GM19328 (cell line): ENCODE data around the gene COL6A1.

ENCODE experiments used
- ATAC-seq: cut with Tn5 transposase; IDR thresholded peaks from one replicate; pipeline ENCODE4 v1.9.1; 2021; ENCODE audit warnings: mild to moderate bottlenecking, moderate library complexity; ENCODE audit not compliant: unreplicated experiment

The COL6A1 gene

DNA sequence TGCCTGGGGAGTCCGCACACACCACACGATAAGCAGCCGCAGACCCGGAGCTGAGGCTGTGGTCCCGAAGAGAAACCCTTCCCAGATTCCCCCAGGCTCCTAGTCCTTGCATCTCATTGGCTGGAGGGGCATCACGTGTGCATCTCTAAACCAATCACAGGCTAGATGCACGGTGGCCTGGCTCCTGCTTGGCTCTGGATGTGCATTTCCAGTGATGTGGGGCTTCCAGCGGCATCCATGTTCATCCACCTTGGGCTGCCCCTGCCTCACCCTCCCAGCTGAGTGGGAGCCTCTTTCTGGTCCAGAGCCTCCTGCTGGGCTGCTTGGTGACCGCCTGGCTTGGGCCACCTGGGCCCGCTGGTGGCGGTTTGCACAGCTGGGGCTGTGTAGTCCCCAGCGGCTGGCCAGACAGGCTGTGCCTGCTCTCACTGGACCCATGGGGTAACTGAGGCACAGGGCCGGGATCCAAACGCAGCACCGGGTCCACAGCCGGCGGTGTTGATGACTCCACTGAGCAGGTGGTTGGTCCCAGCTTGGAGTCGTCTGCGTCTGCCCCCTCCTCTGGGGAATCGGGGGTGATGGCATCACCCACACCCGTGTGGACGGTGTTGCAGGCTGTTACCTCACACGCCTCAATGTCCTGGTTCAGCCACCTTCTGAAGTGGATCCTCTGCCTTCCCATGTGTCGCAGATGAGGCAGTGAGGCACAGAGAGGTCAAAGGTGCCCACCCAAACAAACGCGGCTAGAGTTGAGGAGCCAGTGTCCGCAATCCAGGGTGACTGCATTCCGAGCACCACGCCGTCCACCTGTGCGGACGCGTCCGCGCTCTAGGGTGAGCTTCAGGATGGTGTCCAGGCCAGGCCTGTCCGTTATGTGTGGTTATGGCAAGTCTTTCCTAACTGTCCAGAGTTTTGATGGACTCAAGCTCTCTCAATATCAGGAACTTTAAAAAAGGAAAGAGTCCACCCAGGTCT is 41.3 kb downstream of the COL6A1 start:
- no peak for ATAC-seq

DNA sequence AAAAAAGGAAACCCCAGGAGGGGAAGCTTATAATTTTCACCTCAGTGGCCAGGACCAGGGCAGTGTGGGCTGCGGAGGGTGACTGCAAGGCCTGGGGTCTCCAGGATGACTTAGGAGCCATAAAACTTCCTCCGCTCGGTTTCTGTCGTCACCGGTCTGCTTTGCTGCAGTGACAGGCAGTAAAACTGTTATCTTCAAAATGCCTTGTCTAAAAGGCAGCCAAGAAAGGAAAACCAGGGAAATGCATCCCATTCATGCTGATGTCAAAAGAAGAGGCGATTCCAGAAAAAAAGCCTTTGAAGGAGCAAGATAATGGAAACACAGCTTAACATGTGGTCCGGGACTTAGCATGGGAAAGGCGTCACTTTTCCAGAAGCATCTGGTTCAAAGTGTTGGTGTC is 42.0 kb downstream of the COL6A1 start:
- no peak for ATAC-seq

DNA sequence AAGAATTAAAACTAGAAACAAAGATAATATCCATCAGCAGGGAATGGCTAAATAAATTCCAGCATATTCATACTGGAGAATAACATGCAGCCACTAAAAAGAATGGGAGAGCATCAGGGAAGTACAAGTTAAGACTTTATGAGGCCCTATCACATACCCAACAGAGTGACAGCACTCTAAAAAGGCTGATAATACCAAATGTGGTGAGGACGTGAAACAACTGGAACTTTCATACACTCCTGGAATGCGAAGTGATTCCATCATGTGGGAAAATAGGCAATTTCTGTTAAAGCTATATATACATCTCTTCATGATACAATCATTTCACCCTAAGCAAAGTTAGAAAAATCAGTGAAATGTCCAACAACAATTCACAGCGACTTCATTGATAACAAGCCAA is 42.6 kb downstream of the COL6A1 start:
- no peak for ATAC-seq

DNA sequence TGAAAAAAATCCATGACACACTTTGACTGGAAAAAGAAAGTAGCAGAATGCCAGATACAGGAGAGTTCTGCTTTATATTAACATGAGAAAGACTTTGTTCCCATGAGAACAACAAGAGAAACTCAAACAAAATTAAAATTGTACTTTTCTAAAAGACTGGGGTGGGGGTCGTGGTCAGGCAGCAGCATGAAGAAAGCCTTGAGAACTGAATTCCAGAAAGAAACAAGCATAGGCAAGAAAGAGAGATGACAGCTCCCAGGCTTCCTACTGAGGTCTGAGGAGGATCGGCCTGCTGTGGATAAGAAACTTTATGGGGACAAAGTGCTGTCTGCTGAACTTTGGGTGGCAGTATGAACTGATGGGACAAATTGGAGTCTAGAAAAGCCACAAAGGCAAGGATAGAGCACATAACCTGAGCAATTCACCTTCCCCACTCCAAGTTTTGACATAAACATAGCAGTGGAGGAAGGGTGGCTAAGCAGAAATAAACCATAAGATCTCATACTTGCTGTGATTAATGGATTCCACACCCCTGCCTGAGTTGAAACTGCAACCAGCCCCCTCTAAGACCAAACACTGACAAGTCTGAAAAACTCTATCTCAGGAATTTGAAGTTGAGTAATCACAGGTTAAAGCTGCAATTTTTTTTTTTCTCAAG is 43.7 kb downstream of the COL6A1 start:
- no peak for ATAC-seq

DNA sequence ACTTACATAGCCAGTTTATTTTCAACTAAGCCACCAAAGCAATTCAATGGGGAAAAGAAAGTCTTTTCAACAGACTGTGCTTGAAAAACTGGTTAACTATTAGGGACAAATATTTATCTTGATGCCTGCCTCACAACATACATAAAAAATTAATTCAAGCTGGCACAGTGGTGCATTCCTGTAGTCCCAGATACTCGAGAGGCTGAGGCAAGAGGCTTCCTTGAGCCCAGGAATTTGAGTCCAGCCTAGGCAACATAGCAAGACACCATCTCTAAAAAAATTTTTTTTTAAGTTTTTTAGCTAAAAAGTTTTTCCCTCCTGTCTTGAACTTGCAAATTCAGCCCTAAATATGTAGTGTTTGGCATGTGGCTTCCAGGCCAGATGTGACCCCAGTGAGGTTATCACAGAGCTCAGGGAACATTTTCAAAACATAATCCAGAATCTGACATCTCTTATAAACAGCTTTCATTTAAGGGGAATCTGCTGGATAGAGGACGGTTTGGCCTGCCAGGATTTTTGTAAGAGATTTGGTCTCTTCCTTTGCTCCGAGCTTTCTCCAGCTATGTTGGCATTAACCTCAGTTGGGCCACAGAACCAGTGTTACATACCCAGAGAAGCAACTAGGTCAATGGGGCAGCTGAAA is 46.4 kb downstream of the COL6A1 start:
- no peak for ATAC-seq

DNA sequence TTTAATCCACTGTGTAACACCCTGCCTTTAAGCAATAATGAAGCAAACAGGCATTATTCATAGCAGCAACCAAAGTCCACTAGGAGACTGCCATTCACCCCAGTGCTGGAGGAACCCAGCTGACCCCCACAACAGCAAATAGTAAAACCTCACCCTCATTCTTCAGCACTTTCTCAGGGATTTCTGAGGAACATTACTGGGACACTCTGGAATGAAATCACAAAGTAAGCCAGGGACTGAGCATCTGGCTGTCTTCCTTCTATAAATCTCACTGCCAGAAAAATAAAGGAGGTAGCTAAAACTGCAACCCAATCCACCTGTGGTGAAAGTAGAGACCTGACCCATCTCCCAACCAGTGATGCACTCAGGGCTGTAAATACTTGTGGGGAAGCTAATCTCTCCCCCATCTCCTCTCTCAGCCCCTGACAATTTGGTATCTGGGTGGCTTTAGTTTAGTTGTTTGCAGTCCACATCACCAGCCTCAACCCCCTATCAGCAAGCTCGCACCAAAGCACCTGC is 47.1 kb downstream of the COL6A1 start:
- no peak for ATAC-seq

DNA sequence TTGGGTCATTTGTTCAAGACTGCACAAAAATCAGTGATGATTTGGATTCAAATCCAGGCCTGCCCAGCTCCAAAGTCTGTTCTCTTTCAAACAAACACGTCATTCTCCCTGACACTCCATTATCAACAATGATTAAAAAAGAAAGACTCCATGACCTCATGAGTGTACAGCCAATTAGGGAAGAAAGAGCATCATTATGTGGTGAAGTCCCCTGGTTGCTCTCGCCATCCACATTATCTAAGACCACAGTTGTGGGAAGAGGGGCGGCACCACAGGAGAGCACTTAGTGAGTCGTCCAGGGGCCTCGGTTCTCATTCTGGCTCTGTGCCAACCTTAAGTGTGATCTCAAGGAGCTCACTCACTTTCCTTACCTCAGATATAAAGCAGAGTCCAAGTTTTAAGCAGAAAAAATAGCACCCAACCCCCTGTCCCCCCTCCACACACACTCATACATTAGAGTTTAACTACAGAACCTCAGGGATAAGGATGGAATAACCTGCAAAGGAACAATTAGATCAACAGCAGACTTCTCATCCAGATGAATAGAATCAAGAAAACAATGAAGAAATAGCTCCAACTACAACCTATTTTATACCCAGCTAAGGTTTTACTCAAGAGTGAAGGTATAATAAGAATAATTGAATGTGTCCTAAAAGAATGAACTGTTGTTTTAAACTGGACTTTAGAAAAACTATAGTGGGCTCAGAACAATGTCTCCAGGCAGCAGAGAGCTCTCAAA is 47.8 kb downstream of the COL6A1 start:
- no peak for ATAC-seq

DNA sequence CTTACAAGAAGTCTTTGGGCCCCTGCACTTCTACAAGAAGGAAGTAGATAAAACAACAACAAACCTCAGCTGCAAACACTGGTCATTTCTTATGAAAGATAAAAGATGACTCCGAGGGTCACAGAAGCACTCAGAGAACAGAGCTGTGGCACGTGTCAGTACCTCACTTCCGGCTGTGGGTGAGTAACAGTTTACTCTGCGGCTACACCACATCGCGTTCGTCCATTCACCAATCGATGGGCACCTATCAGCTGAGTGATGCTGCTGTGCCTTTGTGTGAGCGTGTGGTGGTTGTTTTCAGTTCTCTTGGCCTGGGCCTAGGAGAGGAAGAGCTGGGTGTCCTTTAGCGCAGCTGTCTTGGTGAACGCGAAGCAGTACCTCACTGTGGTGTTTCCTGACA is 49.9 kb downstream of the COL6A1 start:
- ATAC-seq: no peak

DNA sequence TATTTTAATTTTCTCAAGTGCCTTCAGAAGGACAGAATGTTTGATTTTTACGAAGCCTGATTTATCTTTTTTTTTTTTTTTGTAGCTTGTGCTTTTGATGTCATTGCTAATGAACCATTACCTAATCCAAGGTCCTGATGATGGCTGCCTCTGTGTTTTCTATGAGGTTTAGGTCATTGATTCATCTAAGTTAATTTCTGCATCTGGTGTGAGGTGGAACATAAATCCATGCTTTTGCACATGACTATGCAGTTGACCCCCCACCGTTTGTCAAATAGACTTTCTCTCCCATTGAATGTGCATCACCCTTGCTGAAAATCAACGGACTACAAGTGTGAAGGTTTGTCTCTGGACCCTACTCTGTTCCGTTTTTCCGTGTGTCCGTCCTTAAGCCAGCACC is 50.5 kb downstream of the COL6A1 start:
- no peak for ATAC-seq

DNA sequence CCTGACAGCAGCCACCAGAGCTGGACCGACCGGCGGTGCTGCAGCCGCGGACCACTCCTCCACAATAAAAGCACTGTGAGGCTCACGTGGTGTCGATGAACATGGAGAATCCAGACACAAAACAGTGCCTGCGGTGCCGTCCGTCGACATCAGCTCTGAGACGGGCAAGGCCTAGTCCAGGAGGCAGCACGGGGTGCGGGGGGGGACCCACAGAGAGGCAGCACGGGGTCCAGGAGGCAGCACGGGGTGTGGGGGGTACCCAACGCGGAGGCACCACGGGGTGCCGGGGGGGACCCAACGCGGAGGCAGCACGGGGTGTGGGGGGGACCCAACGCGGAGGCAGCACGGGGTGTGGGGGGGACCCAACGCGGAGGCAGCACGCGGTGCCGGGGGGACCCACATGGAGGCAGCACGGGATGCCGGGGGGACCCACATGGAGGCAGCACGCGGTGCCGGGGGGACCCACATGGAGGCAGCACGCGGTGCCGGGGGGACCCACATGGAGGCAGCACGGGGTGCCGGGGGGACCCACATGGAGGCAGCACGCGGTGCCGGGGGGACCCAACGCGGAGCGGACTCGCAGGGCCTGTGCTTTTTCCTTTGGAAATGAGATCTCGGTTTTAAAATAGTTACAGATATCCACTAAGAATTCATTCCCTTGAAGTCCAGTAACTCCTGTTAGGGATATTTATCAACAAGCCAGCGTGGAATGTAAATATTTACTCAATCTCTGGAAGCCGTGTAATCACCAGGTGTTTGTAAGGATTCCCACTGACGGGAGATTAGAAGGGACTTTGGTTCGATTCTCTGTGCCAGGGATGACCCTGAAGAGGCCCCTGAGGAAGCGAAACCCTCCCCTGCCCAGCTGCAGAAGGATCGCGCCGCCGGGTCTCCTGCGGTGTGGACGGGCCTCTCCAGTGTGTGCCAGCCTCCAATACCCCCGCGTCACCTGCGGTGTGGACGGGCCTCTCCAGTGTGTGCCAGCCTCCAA is 52.1 kb downstream of the COL6A1 start:
- ATAC-seq: no peak

DNA sequence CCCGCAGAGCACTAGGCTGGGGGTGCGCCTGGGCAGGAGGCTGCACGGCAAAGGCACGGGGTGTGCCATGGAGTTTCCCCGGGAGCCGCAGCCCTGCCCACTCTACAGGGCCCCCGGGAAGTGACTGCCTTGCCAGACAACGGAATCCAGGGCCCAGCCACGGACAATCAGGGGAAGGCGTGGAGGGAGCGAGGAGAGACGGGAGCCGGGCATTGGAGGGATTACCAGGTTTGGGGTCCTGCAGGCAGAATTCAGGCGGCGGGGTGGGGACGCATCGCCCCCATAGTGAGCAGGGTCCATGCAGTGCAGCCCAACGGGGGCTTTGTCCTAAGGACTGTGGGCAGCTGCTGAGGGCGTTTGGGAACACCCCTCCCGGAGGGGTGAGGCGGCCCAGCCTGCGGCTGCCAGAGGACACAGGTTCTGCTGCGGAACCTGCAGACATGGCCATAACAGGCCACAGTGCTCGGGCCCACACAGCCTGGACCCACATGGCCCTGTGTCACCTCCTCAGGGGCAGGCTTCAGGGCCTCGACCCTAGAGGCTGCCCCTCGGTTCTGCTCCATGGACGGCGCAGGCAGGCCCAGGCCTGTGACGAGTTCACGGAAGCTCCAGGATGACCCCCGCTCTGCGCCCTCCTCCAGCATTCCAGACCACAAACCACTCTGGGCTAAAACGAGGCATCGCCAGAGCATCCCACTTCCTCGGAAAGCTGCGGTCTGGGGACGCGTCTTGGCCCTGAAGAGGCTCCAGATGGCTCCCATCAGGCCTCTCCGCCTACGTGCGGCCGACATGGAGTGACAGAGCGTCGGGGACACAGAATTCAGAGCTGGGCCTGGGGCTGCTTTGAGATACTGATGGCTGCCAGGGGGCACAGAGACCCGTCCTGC is 54.5 kb downstream of the COL6A1 start:
- no peak for ATAC-seq

DNA sequence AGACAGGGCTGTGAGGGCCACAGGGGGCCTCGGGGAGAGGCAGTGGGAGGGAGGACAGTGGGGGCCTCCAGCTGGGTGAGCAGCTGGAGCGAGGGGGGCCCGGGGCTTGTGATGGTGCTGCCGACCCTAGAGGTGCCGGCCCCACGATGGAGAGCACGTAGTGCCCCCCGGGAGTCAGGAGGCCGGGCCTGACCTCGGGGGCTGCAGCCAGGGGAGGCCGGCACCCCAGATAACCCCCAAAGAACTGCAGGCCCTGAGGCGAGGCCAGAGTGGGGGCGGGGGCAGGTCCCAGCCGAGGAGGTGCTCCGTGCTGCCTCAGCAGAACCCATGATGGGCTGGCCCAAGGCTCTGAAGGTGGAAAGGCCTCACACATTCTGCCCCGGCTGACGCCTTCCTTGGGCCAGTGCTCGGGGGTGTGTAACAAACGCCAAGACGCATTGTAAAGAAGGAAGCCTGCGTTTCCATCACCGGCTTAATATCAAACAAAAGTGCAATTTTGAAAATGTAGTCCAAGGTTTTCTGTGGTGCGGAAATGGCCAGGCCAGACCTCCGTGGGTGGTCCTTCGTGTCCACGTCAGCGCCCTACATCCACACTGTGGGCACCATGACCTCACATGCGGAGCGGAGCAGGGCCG is 55.2 kb downstream of the COL6A1 start:
- no peak for ATAC-seq

DNA sequence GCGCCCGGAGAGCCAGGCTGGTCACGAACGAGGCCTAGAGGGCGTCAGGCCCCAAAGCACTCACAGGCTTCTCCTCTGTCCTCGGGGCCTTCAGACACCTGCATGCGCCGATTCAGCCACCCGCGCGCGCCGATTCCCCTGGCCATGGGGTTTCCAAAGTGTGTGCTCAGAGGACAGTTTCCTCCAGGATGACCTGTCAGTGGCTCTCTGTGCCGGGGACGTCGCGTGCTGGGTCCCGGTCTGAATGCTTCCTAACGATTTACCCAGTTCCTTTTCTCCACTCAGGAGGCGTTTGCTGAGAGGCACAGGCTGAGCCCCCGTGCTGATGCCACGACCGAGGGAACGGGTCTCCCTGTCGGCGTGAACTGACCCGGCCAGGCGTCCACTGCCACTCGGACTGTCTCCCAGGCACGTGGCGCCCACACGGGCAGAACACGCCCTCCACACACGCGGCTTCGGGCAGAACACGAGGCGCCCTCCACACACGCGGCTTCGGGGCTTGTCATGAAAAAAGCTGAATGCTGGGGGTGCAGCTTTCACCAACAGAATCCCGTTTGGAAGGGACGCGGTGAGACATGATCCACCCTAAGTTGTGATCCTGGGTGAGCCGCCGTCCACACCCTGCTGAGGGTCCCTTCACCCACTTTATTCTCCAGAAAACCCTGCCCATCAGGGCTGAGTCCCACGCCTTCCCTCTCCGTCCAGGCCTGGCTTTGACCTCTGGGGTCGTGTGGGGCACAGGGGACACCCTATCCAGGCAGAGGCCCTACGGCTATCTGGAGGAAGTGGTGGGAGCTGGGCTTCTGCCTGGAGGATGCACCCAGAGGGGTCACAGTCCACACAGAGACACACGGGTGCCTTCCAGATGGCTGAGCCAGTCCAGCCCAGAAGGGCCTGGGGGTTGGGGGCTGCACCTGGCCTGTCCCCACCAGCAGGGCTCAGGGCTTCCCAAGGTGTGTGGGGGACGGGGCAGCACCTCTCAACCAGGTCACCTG is 56.1 kb downstream of the COL6A1 start:
- ATAC-seq: no peak

DNA sequence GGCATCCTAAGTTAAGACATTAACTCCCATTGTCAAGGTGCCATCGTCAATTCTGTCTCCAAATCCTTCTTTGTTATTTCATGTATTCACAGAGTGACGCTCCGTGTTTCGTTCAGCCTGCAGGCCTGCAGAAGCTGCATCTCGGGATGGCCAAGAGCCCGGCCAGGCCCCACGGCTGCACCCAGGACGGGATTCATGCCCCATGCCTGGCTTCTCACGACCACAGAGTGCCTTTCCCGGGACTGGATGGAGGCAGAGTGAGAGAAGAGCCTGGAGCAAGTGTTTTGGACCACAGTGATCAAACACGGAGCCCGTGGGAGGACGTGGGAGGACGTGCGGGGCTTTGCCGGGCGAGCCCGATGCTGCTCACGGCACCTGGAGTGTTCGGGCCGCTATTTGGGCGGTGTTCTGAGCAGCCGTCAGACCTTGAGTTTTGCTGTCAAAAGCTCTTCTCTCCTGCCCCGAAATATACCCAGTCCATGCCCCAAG is 56.8 kb downstream of the COL6A1 start:
- ATAC-seq: no peak

DNA sequence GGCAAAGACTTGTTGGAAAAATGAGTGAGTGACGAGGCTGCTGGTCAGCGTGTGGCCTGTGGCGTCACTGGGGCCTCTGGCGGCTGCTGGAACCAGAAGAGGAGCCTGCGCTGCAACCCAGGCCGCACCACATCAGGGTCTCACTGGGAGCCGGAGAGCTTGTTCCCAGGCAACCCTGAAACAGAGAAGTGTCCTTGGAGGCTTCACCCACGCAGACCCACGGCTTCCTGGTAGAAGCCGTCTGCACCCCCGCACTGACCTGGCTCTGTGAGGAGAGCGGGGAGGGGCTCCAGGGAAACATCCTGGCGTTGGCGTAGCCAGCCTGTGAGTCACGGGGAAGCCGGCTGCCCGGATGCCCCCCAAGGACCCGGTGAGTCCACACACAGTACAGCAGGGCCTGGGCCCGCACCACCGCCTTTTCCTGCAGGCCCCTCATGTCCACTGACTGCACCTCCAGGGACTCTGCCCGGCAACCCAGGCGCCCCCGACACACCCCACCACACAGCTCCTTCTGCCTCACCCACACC is 57.4 kb downstream of the COL6A1 start:
- no peak for ATAC-seq

DNA sequence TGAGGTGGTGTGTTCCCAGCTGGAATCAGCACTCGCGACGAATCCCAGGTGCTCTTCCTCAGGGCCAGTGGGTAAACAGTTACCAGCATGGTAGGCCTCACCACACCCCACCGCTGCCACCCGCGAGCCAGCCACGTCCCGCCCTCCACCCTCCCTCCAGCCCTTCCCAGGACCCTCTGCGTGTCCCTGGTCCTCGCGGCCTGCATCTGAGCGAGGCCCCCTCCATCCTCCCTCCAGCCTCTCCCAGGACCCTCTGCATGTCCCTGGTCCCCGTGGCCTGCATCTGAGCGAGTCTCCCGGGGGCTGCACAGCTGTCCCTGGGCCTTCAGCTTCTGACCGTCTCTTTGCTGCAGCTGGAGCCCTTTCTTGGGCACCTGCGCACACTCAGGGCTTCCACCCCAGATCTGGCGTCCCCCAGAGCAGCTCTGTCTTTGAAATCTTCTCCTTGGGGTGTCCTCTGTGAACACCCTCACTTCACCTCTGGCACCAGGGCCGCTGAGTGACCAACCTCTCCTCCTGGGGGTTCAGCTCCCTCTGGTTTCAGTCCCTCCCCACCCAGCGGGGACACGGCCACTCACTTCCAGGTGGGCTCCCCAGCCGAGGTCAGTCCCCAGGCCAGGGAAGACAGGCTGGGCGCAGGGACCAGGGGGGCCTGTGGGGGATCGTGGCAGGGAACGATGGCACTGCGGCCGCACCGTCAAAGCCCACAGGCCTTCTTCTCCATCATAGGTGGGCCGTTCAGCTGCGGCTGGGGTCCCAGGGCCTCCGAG is 58.5 kb downstream of the COL6A1 start:
- no peak for ATAC-seq
